NCI-H146 treated with DMSO at 0.1 percent for 48 hours (cell line): ENCODE measurements around the gene CNNM4.

Experiments used
- DNase-seq: peaks from one replicate; lab custom pipeline; 2025; ENCODE audit not compliant: unreplicated experiment; lab: John Stamatoyannopoulos, UW

The CNNM4 gene

GRCh38 chr2:96809951-96810782, 49.5 kb downstream of the CNNM4 start:
- DNase-seq: no peak

- DNase-seq: no peak
Observed at GRCh38 chr2:96810783-96811192, 50.1 kb downstream of the CNNM4 start.

- DNase-seq: no peak
Observed at GRCh38 chr2:96811917-96812316, 51.2 kb downstream of the CNNM4 start.

GRCh38 chr2:96813656-96814055, 53.0 kb downstream of the CNNM4 start:
- DNase-seq: no peak

GRCh38 chr2:96815326-96816126, 54.8 kb downstream of the CNNM4 start:
- DNase-seq: no peak

- peak; percentile 87 for DNase-seq
Observed at GRCh38 chr2:96816127-96816835, 55.6 kb downstream of the CNNM4 start, which contains the start of gene CNNM3. CNNM3 (plus strand) TSS chr2:96816268; CDS start chr2:96816278, 10 bp downstream.

- DNase-seq: no peak
Observed at GRCh38 chr2:96816836-96817702, 56.4 kb downstream of the CNNM4 start.

GRCh38 chr2:96817882-96818281, 57.2 kb downstream of the CNNM4 start:
- DNase-seq: no peak

- peak; percentile 81 for DNase-seq
Observed at GRCh38 chr2:96819128-96819875, 58.6 kb downstream of the CNNM4 start.

- no peak for DNase-seq
Observed at GRCh38 chr2:96819876-96820511, 59.3 kb downstream of the CNNM4 start.

GRCh38 chr2:96821113-96821675, 60.5 kb downstream of the CNNM4 start:
- DNase-seq: no peak

- no peak for DNase-seq
Observed at GRCh38 chr2:96822786-96823185, 62.1 kb downstream of the CNNM4 start.

GRCh38 chr2:96823198-96823597, 62.5 kb downstream of the CNNM4 start:
- DNase-seq: no peak

- DNase-seq: no peak
Observed at GRCh38 chr2:96824079-96824870, 63.6 kb downstream of the CNNM4 start.

- no peak for DNase-seq
Observed at GRCh38 chr2:96825057-96825456, 64.4 kb downstream of the CNNM4 start.

GRCh38 chr2:96826546-96827278, 66.0 kb downstream of the CNNM4 start:
- DNase-seq: no peak

GRCh38 chr2:96828436-96828835, 67.7 kb downstream of the CNNM4 start:
- no peak for DNase-seq
